GM23338 (cell line): ENCODE data around the gene CARHSP1. TPM values are rescaled to one million over a fixed set of nuclear protein-coding genes. Genes with fewer than 3 reads are reported as not detected.

Source experiments
- ATAC-seq: fragments of 200-7000 bp; cut with Tn5 transposase; 3 replicates; pipeline ENCODE4 v1.9.1; 2020
- DNase-seq: peaks from one replicate; pipeline ENCODE4 v3.0.0-alpha.2; 2015; ENCODE audit warnings: low spot score
- H2AFZ ChIP-seq: fragments of 200-600 bp; sonication (generic); 2 replicates; pipeline ENCODE4 v1.8.0; 2016; ENCODE audit warnings: antibody characterized with exemption, mild to moderate bottlenecking, moderate library complexity
- H3F3A ChIP-seq: fragments of 200-600 bp; sonication (generic); replicated peaks from 2 replicates; pipeline ENCODE4 v1.8.0; 2017; ENCODE audit warnings: antibody characterized with exemption, mixed run types, low read depth
- H3K27ac ChIP-seq: fragments of 200-600 bp; sonication (generic); 2 replicates; pipeline ENCODE4 v1.6.1; 2016; ENCODE audit warnings: low read depth
- H3K27me3 ChIP-seq: fragments of 200-600 bp; sonication (generic); 2 replicates; pipeline ENCODE4 v1.8.0; 2016; ENCODE audit warnings: mild to moderate bottlenecking, mixed run types, moderate library complexity; ENCODE audit not compliant: insufficient read depth
- H3K36me3 ChIP-seq: fragments of 200-600 bp; sonication (generic); 2 replicates; pipeline ENCODE4 v1.8.0; 2016; ENCODE audit warnings: mild to moderate bottlenecking; ENCODE audit not compliant: insufficient read depth
- H3K4me1 ChIP-seq: fragments of 200-600 bp; sonication (generic); 2 replicates; pipeline ENCODE4 v1.8.0; 2016; ENCODE audit warnings: mild to moderate bottlenecking, moderate library complexity; ENCODE audit not compliant: insufficient read depth
- H3K4me2 ChIP-seq: fragments of 200-600 bp; sonication (generic); 2 replicates; pipeline ENCODE4 v1.7.1; 2017; ENCODE audit warnings: mixed run types
- H3K4me3 ChIP-seq: fragments of 200-600 bp; sonication (generic); 2 replicates; pipeline ENCODE4 v1.6.1; 2016; ENCODE audit warnings: mixed run types
- H3K79me2 ChIP-seq: fragments of 200-600 bp; sonication (generic); replicated peaks from 2 replicates; pipeline ENCODE4 v1.8.0; 2017; ENCODE audit warnings: mild to moderate bottlenecking; ENCODE audit not compliant: insufficient read depth
- H3K9me2 ChIP-seq: fragments of 200-600 bp; sonication (generic); 2 replicates; pipeline ENCODE4 v1.8.0; 2017; ENCODE audit not compliant: insufficient read depth
- H4K20me1 ChIP-seq: fragments of 200-600 bp; sonication (generic); replicated peaks from 2 replicates; pipeline ENCODE4 v1.8.0; 2017; ENCODE audit warnings: mild to moderate bottlenecking; ENCODE audit not compliant: insufficient read depth
- H3K27ac Mint-ChIP-seq: 2 replicates; pipeline ENCODE4 v1.8.0; 2020; ENCODE audit warnings: inconsistent platforms, mild to moderate bottlenecking, moderate library complexity, mixed read lengths
- H3K27me3 Mint-ChIP-seq: 3 replicates; pipeline ENCODE4 v1.8.0; 2022; ENCODE audit warnings: low read depth, mild to moderate bottlenecking, moderate library complexity, mixed read lengths, inconsistent platforms; ENCODE audit not compliant: insufficient read depth, poor library complexity
- H3K36me3 Mint-ChIP-seq: 3 replicates; pipeline ENCODE4 v1.8.0; 2021; ENCODE audit warnings: low read depth, mild to moderate bottlenecking, inconsistent platforms, moderate library complexity, mixed read lengths
- H3K4me1 Mint-ChIP-seq: 3 replicates; pipeline ENCODE4 v1.8.0; 2020; ENCODE audit warnings: mild to moderate bottlenecking, inconsistent platforms, mixed read lengths
- H3K4me3 Mint-ChIP-seq: 3 replicates; pipeline ENCODE4 v1.8.0; 2021; ENCODE audit warnings: moderate library complexity, mild to moderate bottlenecking, inconsistent platforms, mixed read lengths
- H3K9me3 Mint-ChIP-seq: 3 replicates; pipeline ENCODE4 v1.8.0; 2020; ENCODE audit warnings: moderate library complexity, mild to moderate bottlenecking, inconsistent platforms, mixed read lengths
- CREB1 ChIP-seq: fragments of 250-450 bp; sonication (Bioruptor Pico); IDR thresholded peaks from 2 replicates; pipeline ENCODE4 v1.5.0; 2020; ENCODE audit warnings: low read depth, mild to moderate bottlenecking, moderate library complexity
- CTCF ChIP-seq, 2 experiments: fragments of 200-600 bp in 1 of 2; sonication (generic) in 1 of 2; conservative IDR thresholded peaks; 2 replicates each; pipeline versions ENCODE4 v1.5.1 to v1.6.1; 2016 to 2017; ENCODE audit warnings: antibody characterized with exemption in 2 of 2, low read depth in 2 of 2, mild to moderate bottlenecking in 2 of 2, moderate library complexity in 1 of 2
- ETS1 ChIP-seq: IDR thresholded peaks from 2 replicates; pipeline ENCODE4 v1.6.1; 2016; ENCODE audit warnings: antibody characterized with exemption
- EZH2 ChIP-seq: fragments of 200-600 bp; sonication (generic); IDR thresholded peaks from one replicate; pipeline ENCODE4 v1.8.0; 2017; ENCODE audit warnings: antibody characterized with exemption, mild to moderate bottlenecking, low read depth; ENCODE audit not compliant: unreplicated experiment
- JUNB ChIP-seq: IDR thresholded peaks from one replicate; pipeline ENCODE4 v1.6.1; 2016; ENCODE audit warnings: antibody characterized with exemption; ENCODE audit not compliant: unreplicated experiment
- NANOG ChIP-seq: IDR thresholded peaks from 2 replicates; pipeline ENCODE4 v1.6.1; 2016; ENCODE audit warnings: antibody characterized with exemption, borderline replicate concordance
- POLR2AphosphoS5 ChIP-seq: IDR thresholded peaks from 2 replicates; pipeline ENCODE4 v1.6.1; 2016; ENCODE audit warnings: antibody characterized with exemption, low read depth
- STAT1 ChIP-seq: IDR thresholded peaks from one replicate; pipeline ENCODE4 v1.6.1; 2016; ENCODE audit warnings: antibody characterized with exemption; ENCODE audit not compliant: unreplicated experiment
- ZNF114 ChIP-seq: fragments of 250-450 bp; sonication (Bioruptor Pico); IDR thresholded peaks from 2 replicates; pipeline ENCODE4 v1.5.0; 2020; ENCODE audit warnings: mild to moderate bottlenecking, moderate library complexity
- ZNF331 ChIP-seq: fragments of 250-450 bp; sonication (Bioruptor Pico); IDR thresholded peaks from 2 replicates; pipeline ENCODE4 v1.5.0; 2020; ENCODE audit warnings: low read depth, mild to moderate bottlenecking, moderate library complexity
- polyA plus RNA-seq: library from polyadenylated mRNA; unstranded; fragments of >200 nt; fragmentation: Nextera tagmentation; extraction: Ambion mirVana; gene quantifications from 2 replicates; pipeline ENCODE4 v1.2.1, GENCODE V29; 2016
- total RNA-seq: library from RNA; depleted of rRNA; stranded (reverse); fragments of >200 nt; shearing (Covaris generic); gene quantifications from 2 replicates; pipeline ENCODE4 v1.2.3, GENCODE V29; 2014

Gene CARHSP1
- total and polyA plus RNA-seq, 2 experiments from 2014 or later: 286 to 339 TPM

DNA sequence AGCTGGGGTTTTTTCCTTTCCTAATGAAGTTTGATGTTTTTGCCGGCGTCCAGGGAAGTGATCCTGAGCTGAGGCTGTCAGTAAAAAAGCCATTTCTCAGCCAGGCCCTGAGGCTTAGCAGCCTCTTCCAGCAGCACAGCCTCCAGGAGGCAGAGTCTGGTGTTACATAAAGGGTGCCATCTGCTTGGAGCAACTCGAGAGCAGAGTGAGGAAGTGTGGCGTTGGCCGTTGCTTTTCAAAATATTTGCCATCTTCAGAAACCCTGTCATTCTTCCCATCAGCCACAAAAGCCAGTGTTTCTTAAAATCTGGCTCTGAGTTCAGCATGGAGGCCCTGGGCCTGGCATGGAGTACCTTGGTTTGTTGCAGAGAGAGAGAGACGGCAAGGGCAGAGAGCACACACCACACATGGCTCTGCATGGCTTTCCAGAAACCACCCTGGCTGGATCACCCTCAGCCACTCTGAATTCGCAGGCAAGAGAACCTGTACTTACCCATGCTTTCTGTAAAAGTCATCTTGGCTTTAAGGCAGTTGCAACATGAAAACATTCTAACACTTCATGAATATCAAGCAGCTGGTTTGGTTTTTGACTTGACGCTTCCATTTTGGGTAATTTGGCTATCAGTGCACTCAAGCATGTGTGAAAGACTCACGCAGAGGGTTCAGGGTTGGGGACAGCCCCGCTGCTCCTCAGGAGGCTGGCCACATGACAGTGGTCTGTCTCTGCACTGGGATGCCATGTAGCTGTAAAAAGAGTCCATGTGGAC, 50.1 kb downstream of the CARHSP1 start:
- ATAC-seq: no peak
- 0 out of 2 replicates have a peak, but pooled peaks cover 6% of the 10 kb centered on the region for H3K79me2 ChIP-seq
- no peak overlapping the region for H3K4me2 ChIP-seq
- 0 out of 2 replicates have a peak, but pooled peaks cover 16% of the 10 kb centered on the region for H3F3A ChIP-seq
- Mint-ChIP-seq H3K9me3 (no peaks in the 10 kb centered on the region), H3K27me3 (peaks cover 2% of the 10 kb centered on the region), H3K36me3 (peaks cover 87% of the 10 kb centered on the region), H3K4me3 (no peak overlapping the region), H3K27ac (peak overlapping the region; percentile 13; the same call in 1 of the 2 replicates), H3K4me1 (peaks cover 23% of the 10 kb centered on the region)
- peaks cover 29% of the 10 kb centered on the region for H3K36me3 ChIP-seq
- H2AFZ ChIP-seq: no peak overlapping the region
- H3K27ac ChIP-seq: peak overlapping the region; percentile 66; the same call in 1 of the 2 replicates
- no peak for DNase-seq
- no peaks in the 10 kb centered on the region; the same call in 1 of the 2 replicates for H4K20me1 ChIP-seq
- H3K4me1 ChIP-seq: peaks cover 11% of the 10 kb centered on the region; the same call in 1 of the 2 replicates
- H3K9me2 ChIP-seq: no peaks in the 10 kb centered on the region
- TF ChIP-seq CTCF (conservative IDR thresholded peaks at IDR 0.05; ENCODE audit: low read depth in 2 of 2) (0 out of 4 replicates have a peak, but pooled peaks of 1 of the 2 experiments have one; percentile 16), STAT1 (no peak)
- no peak overlapping the region for H3K4me3 ChIP-seq
- H3K27me3 ChIP-seq: no peaks in the 10 kb centered on the region

- Mint-ChIP-seq H3K4me3 (no peak overlapping the region), H3K4me1 (peaks cover 16% of the 10 kb centered on the region), H3K27ac (no peak overlapping the region), H3K36me3 (peaks cover 89% of the 10 kb centered on the region), H3K27me3 (peaks cover 4% of the 10 kb centered on the region), H3K9me3 (no peaks in the 10 kb centered on the region)
- Histone ChIP-seq H3K79me2 (0 out of 2 replicates have a peak, but pooled peaks cover 6% of the 10 kb centered on the region), H3K4me1 (peaks cover 5% of the 10 kb centered on the region; the same call in 1 of the 2 replicates), H3F3A (peaks cover 20% of the 10 kb centered on the region; the same call in 1 of the 2 replicates), H3K4me2 (no peak overlapping the region), H3K36me3 (peaks cover 43% of the 10 kb centered on the region), H2AFZ (no peak overlapping the region), H3K9me2 (no peaks in the 10 kb centered on the region), H3K27me3 (no peaks in the 10 kb centered on the region), H3K4me3 (no peak overlapping the region), H3K27ac (no peak overlapping the region; the same call in 1 of the 2 replicates), H4K20me1 (no peaks in the 10 kb centered on the region; the same call in 1 of the 2 replicates)
- ATAC-seq: no peak
- no peak for DNase-seq
- TF ChIP-seq ZNF331 (CRISPR knock-in tag): no peak
- no peak for TF ChIP-seq STAT1
These were observed 51.7 kb downstream of the CARHSP1 start for GRCh38 chr16:8816967-8817655.

DNA sequence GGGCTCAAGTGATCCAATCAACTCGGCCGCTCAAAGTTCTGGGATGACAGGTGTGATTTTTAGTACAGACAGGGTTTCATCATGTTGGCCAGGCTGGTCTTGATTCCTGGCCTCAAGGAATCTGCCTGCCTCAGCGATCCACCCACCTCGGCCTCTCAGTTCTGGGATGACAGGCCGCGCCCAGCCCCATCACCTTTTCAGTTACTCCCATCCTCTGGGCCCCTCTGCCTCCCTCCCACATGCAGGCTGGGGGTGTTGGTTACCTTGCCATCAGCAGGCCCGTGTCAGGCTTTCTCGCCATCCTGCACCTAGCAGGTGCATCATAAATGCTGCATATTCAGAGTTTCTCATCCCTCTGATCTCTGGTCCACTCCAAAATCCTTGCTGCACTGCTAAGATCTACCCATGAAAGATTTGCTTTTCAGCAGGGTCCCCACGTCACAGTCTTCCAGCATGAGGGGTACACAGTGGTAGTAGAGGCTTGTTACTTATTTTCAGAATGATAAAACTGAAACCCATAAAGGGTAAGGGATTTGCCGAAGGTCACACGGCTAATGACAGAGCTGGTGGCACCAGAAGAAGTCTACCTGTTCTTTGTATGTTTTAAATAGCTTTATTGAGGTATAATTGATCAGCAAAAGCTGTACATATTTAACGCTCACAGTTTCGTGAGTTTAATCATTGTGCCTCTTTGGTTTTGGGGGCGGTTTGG, 54.6 kb downstream of the CARHSP1 start:
- H3K4me1 Mint-ChIP-seq: peaks cover 2% of the 10 kb centered on the region; the same call in 1 of the 3 replicates
- TF ChIP-seq ZNF331 (CRISPR knock-in tag) (no peak), CREB1 (CRISPR knock-in tag) (no peak), POLR2AphosphoS5 (no peak), CTCF (conservative IDR thresholded peaks at IDR 0.05; ENCODE audit: low read depth in 2 of 2) (no peak), STAT1 (no peak), ETS1 (no peak), EZH2 (no peak), JUNB (no peak), NANOG (no peak), ZNF114 (CRISPR knock-in tag) (no peak)

More for the DNA sequence above, 54.6 kb downstream of the CARHSP1 start:
- Histone ChIP-seq H3K79me2 (peaks cover 13% of the 10 kb centered on the region), H4K20me1 (peaks cover 9% of the 10 kb centered on the region), H2AFZ (no peak overlapping the region), H3K9me2 (no peaks in the 10 kb centered on the region), H3F3A (peaks cover 20% of the 10 kb centered on the region; the same call in 1 of the 2 replicates), H3K4me2 (no peak overlapping the region), H3K36me3 (peaks cover 69% of the 10 kb centered on the region), H3K27me3 (no peaks in the 10 kb centered on the region), H3K4me1 (no peaks in the 10 kb centered on the region), H3K4me3 (no peak overlapping the region), H3K27ac (no peak overlapping the region)
- Mint-ChIP-seq H3K9me3 (no peaks in the 10 kb centered on the region), H3K27me3 (peaks cover 4% of the 10 kb centered on the region), H3K27ac (no peak overlapping the region), H3K36me3 (peaks cover 94% of the 10 kb centered on the region), H3K4me3 (no peak overlapping the region)
- DNase-seq (no peak), ATAC-seq (no peak)
